DMS153 treated with DMSO at 0.1 percent for 48 hours (cell line): Measurements from ENCODE around the gene IDI2.
"Not testable (repeated sequence)": the region's sequence is repeated elsewhere in the genome, so short reads cannot be mapped to it uniquely, and the experiment has no call there.

Experiments used
- DNase-seq: peaks from one replicate; lab custom pipeline; 2025; ENCODE audit not compliant: unreplicated experiment; lab: John Stamatoyannopoulos, UW

Gene IDI2

DNA sequence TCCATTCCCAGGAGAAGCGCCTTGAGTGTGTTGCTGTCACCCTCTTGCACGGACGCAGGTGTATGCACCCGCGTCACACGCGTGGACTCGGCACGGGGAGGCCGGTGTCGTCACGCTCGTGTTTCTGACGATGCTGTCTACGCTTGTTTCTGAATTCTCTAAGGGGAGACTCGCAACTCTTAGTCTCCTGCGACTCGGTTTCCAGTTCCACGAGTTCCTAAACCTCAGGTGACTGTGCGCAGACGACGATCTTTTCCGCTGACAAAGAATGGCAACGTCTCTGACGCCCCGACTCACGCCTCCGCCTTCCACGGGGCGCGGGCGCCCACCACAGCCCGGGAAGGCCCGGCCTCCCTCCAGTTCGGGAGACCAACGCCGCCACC lies 22.7 kb upstream of the IDI2 start:
- DNase-seq, result no peak

DNA sequence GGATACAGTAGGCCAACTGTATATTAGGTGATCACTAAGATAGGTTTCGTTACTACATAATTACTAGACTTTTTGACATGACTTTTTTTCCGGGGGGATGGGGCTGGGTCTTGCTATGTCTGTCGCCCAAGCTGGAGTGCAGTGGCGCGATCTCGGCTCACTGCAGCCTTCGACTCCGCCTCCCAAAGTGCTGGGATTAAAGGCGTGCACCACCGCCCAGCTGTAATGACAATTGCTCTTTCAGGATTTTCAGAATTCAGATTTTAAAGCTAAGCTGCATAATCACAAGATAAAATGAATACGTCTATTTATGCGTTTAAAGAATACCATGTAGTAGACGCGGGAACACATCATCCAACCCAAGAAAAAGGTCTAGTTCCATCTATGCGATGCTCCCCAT lies 22.3 kb upstream of the IDI2 start:
- DNase-seq, result no peak

DNA sequence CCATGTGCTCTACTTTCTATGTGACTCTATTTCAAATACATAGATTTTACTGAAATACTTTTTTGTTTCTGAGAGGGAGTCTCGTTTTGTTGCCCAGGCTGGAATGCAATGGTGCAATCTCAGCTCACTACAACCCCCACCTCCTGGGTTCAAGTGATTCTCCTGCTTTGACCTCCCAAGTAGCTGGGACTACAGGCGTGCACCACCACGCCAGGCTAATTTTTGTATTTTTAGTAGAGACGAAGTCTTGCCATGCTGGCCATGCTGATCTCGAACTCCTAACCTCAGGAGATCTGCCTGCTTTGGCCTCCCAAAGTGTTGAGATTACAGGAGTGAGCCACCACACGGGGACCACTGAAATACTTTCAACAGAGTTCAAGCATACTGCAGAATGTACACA lies 19.8 kb upstream of the IDI2 start:
- no peak for DNase-seq

DNA sequence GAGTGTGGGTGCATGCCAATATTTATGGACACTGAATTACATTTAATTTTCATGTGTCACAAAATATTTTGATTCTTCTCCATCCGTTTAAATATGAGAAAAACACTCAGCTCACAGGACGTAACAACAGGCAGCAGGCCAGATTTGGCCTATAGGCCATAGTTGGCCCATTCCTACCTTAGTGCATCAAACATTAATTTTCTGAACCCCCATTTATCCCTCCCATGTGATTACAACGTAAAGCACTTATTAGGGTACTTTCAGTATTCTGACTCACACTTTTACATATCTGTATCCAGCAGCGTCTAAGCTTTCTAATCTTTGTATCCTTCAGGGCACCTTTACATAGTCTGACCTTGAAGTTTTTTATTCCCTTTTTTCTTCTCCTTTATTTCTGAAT lies 19.3 kb upstream of the IDI2 start:
- no peak for DNase-seq

DNA sequence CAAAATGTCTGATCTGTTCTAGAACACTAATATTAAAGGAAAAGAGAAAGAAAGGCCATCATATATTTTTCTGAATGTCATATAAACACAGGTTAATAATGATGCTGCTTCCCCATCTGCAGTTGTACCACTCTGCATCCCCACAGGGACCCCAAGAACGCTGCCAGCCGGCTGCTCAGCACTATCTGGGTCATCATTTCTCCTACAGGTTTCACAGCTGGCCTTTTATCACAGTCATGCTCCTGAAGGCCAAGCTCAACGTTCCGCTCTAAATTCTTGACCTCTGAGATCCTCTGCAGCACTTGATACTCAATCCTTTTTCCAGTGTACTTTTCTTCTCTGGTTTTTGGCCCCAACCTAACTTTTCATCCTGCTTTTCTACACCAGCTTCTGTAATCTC lies 18.5 kb upstream of the IDI2 start:
- no peak for DNase-seq

DNA sequence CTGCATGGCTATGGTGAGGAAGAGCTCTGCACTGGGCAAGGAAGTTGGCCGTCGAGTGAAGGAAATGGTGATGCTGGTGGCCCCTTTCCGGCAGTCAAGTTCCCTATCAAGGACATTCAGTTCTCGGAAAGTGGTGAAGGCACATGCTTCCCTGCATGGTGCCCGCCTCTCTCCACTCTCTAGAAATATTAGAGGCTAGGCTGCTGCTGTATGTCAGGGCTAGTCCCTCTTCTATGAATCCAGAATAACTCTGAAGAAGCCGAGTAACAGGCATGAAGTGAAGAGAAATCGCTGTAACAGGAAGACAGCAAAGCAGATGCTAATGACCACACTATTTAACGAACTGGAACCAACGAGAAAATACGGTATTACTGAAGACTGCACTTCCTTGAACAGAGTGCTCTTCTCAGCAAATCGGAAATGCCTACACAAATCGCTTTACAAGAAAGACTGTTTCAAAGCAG lies 17.9 kb upstream of the IDI2 start:
- no peak for DNase-seq

DNA sequence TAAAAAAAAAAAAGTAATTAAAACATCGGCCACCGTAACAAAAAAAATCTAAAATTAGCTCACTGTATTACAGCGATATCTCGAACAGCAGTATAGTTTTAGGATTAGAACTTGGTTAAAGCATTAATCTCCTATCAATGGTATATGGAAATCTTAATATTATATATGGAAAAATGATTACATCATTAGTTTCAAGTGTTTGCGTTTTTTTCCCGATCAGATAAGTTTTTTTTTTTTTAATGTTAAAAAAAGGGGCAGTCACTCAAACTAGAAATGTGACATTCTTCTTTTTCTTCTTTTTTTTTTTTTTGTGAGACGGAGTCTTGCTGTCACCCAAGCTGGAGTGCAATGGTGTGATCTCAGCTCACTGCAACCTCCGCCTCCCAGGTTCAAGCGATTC lies 15.9 kb upstream of the IDI2 start:
- DNase-seq, result no peak

DNA sequence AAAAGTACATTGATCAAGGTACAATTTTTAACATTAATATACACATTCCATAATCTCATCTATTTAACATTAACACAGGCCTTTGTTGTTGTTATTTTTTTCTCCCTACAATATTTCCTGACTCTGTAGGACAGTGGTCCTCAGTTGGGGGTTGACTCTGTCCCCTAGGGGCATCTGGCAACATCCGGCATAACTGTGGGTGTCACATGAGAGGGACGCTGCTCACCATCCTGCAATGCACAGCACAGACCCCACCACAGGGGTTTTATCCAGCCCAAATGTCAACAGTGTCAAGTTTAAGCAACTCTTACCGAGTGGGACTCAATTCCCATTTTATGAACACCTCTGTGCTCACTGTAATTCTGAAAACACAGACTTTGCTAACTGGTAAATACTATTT lies 14.5 kb upstream of the IDI2 start:
- DNase-seq, result no peak

DNA sequence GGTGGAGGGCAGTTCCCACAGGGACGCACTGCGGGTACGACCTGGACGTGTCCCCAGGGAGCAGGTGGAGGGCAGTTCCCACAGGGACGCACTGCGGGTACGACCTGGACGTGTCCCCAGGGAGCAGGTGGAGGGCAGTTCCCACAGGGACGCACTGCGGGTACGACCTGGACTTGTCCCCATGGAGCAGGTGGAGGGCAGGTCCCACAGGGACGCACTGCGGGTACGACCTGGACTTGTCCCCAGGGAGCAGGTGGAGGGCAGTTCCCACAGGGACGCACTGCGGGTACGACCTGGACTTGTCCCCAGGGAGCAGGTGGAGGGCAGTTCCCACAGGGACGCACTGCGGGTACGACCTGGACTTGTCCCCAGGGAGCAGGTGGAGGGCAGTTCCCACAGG lies 13.1 kb upstream of the IDI2 start:
- DNase-seq, result not testable (repeated sequence)

DNA sequence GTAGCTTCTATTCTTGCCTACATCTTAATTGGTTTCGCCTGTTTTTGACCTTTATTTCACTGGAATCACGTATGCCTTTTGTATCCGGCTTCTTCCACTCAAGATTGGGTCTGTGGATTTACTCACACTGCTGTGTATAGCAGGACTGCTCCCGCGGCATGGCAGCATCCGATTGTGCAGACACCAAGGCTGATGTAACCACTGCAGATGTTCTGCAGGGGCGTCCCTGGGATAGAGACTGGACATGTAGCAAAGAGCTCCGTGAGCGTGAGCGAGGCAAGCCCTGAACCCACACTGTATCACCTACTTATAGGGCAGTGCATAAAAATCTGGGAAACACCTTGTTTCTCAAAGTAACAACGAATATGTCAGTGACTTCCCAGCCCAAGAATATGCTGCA lies 11.4 kb upstream of the IDI2 start:
- no peak for DNase-seq

DNA sequence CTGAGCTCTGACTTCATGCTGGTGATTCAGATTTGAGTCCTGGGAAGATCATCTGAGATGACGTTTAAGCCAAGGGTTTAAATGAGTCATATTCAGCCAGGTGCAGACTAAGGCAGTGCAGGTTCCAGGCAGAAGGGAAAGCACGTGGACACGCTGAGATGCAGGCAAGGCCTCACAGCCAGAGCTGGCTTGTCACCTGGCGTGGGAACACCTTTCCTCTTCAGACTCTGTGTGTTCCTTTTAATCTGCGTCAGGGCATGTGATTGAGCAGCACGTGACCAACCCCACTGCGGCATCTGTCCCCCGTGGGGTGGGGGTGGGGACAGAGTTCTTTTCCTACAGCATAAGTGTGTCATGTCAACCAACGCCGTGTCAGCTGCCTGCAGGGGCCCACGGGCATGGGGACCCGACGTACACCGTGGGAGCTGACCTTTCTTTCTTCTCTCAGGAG lies 10.7 kb upstream of the IDI2 start:
- no peak for DNase-seq

DNA sequence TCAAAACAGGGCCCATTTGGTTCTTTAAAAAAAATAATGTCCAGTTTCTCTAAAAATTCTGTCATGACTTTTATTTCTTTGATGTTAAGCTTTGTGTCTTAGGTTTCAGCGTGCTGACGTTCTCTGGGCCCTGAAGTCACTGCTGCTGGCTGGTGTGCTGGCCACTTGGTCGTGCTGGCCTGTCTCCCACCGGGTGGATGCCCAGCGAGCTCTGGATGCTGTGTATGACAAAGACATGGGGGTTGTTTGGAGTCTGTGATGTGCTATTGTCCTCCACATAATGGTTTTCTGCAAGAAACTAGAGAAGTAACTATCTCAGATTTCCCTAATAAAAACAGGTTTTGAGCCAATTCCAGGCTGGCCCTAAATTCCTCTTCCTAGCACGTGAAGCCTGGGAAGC lies 9.5 kb upstream of the IDI2 start:
- no peak for DNase-seq

DNA sequence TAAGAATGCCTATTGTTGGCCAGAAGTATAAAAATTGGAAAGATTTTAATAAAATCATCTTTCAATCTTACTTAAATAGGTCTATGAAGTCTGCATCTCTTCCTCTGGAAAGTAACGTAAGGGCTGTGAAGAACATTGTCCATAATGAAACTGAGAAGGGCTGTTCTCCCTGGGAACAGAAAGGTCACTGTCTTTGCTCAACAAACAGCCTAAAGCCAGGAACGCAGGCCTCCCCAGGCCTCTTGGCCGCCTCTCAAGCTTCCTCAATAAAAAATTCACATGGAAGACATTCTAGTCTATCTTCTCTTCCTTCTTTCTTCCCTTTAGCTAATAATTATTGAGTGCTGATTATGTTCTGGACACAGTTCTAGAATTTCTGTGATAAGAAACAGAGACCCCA lies 9.1 kb upstream of the IDI2 start:
- no peak for DNase-seq

DNA sequence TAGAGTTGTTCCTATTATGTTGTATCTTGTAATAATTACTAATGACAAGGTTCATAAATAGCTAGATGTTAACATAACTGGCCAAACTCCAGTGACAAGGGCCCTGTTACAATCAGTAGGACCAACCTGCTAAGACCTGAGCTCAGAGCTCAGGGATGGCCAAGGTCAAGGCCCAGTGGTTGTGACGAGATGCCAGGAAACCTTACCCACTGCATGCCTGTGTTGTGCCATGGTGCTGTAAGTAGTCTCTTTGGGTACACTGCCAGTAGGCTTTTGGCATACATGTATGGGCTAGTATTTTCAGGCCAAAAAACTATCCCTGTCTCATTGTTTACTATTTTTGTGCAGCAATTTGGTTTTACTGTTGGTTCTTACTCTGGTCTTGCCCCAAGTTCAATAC lies 7.9 kb upstream of the IDI2 start:
- no peak for DNase-seq

DNA sequence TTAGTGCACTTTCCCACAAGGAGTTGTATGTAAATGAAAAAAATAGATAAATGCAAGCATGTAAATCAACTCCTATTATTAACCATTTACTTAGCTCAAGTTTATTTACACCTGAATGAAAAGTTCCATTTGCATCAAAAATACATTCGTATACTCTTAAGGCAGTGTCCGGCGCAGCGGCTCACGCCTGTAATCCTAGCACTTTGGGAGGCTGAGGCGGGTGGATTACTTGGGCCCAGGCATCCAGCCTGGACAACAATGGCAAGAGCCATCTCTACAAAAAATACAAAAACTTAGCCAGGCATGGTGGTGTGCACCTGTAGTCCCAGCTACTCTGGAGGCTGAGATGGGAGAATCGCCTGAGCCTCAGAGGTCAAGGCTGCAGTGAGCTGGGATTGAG lies 4.2 kb upstream of the IDI2 start:
- no peak for DNase-seq

DNA sequence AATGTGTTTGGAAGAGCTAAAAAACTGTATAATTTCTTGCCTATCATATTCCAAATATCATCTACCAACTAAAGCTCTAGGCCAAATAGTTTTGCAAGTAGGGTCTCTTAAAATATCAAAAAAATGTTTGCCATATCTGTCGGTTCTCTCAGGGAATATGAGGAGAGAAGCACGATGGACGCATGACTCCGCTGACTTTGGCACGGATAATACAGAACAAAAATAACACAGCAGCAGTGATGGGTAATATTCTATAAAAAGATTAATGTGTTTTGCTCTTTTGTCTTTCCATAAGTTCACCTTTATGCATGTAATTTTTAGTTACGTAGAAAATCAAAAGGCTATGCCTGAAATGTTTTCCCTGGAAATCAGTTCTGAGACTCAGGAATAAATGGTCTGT lies 919 bp upstream of the IDI2 start:
- DNase-seq, result no peak

DNA sequence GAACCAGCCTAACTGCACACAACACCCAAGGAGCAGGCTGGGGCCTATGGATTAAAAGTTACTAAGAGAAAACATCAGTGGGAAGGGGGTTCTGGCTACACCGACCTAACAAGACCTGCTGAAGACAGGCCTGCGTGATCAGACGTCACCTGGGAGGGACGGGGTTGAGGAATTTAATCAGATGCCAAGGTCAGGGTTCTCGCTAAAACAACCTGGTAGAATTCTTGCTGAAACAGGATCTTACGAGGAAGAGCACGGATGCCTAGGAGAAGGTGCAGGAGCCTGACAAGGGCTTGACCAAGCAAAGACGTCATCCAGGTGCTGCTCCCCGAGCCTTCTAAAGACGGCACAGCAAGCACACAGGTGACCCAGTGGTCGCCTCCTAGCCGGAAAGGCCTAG lies 1.6 kb downstream of the IDI2 start:
- DNase-seq, result no peak

DNA sequence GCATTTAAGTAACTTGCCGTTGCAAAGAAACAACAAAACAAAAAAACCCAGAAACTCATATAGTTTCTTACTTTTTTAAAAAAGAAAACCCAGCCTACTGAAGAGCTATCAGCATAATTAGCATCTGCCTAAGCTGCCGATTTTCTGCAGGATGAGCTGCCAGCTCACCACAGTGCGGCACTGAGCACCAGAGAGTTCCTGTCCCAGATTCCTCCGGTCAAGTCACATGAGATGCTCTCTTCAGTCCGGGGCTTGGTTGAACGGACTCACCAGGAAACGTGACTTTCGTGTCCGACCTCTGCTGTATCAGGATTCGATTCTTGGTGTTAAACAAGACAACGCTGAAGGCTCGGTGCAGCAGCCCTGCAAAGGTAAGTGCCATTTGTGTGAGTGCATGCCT lies 3.2 kb downstream of the IDI2 start:
- DNase-seq, result no peak

DNA sequence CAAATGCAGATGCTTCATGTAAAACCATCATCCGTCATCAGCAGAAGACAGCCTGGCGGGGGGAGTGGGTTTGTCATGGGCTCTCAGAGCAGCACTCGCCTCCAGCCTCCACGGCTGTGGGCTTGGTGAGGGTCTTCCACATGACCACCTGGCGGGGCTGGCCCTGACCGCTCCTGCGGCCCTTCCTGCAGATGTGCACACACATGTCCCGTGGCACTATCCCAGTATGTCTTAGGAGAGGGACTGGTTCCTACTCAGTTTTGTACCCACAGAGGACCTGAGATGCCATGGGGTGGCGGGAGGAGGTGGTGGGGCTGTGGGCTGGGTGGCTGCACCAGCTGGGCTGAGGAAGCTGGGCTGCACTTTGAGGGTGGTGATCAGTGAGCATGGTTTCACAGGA lies 4.7 kb downstream of the IDI2 start:
- DNase-seq, result no peak

DNA sequence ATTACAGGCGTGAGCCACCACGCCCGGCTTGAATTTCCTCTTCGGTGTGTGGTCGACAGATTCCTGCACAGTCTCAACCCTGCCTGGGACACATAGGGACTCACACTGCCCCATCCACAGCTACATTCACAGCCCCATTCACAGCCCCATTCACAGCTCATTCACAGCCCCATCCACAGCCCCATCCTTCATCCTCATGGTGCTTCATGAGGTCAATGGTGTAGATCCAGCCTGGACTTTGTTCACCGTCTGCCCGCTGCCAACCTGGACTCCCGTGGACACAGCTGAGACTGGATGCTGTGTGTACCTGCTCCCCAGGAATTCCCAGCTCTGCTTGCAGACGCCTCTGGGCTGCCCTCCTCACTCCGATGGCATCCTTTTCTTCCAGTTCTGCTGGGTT lies 5.2 kb downstream of the IDI2 start:
- DNase-seq, result no peak

DNA sequence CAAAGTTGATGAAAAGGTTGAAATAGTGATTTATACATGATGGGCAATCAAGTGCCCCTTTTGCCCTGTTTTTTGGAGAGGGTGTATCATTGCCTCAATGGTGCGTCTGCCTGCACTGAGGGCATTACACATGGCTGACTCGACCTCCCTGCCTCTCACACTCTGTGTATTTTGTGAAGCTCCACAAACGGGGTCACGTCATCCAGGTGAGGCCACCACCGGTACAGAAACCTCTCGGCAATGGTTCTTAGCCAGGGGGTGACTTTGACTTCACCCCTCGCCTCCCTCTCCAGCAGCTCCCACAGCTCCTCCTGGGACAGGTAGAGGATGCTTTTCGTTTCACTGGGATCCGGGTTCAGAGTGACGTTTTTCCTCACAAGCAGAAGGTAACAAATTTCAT lies 6.3 kb downstream of the IDI2 start:
- no peak for DNase-seq

DNA sequence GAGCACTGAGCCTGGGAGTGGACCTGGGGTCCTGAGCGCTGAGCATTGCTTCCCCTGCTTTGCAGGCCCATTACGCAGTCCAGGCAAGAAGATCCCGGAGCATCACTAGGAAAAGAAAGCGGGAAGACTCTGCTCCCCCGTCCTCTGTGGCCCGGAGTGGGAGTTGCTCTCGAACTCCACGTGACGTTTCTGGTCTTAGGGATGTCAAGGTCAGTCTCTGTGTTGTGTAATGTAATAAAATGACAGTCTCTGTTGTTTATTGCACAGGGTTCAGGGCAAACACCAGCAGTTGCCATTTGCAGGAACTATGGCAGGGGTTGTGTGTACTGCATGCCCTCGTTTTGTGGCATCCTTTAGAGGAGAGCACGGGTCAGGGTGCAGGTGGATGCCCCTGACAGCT lies 10.0 kb downstream of the IDI2 start:
- no peak for DNase-seq

DNA sequence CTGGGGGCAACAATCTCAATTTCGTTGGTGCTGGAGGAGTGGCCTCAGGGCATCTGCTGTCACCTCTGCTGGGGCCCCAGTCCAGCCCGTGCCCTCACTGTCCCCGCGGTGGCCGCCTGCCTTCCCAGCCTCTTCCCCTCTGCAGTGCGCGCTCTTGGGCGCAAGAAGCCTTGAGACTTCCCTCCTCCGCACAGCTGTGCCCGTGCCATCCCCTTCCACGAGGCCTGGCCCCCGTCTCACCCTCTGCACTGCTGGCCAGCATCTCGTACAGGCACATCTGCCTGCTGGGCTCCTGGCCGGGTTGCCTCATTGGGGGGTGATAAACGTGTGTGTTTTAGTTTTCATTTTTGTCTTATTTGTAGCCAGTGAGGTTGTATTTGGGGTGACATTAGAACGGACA lies 14.0 kb downstream of the IDI2 start:
- no peak for DNase-seq

DNA sequence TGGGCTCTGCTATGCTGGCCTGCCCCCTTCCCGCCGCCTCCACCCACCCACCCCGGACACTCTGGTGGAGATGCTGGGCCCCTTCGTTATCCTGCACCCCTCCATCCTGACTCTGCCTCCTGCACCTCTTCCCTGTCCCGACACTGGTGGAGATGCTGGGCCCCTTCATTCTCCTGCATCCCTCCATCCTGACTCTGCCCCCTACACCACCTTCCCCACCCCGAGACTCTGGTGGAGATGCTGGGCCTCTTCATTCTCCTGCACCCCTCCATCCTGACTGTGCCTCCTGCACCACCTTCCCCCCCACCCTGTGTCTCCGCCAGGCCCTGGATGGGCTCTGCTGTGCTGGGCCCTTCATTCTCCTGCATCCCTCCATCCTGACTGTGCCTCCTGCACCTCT lies 15.0 kb downstream of the IDI2 start:
- DNase-seq, result no peak
